ENCODE data around the gene ST14. TPM values are rescaled to one million over a fixed set of nuclear protein-coding genes. Genes with fewer than 3 reads are reported as not detected.

The ST14 gene
- 0.06 TPM in 1 of 2 replicates, not detected in the other for total RNA-seq

GRCh38 chr11:130159657-130160497 lies at the start of gene ST14:
TSS of gene ST14 (plus strand) at chr11:130159782. CDS start at chr11:130159980, 198 bp downstream.

Other genes starting within 250 kb of the ST14 start
- 3.8 and 4.0 TPM in 2 replicates for gene PRDM10, start 156.9 kb upstream of the ST14 start, total RNA-seq
- gene APLP2, start 89.9 kb upstream of the ST14 start, total RNA-seq = 1,685 and 1,924 TPM in 2 replicates
- gene ZBTB44, start 155.1 kb downstream of the ST14 start, total RNA-seq = 17.7 and 24.4 TPM in 2 replicates